Stimulated activated CD4-positive, alpha-beta T cell treated with anti-CD3 and anti-CD28 coated beads, Interleukin-4, amount 100 ng/mL, for 24 hours (primary cell): ENCODE measurements around the gene SNF8.
"Not testable (repeated sequence)": the region's sequence is repeated elsewhere in the genome, so short reads cannot be mapped to it uniquely, and the experiment has no call there.

Experiments
- DNase-seq: peaks from one replicate; pipeline ENCODE4 v3.0.0-alpha.2; 2020

Gene SNF8, protein sequence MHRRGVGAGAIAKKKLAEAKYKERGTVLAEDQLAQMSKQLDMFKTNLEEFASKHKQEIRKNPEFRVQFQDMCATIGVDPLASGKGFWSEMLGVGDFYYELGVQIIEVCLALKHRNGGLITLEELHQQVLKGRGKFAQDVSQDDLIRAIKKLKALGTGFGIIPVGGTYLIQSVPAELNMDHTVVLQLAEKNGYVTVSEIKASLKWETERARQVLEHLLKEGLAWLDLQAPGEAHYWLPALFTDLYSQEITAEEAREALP

DNA sequence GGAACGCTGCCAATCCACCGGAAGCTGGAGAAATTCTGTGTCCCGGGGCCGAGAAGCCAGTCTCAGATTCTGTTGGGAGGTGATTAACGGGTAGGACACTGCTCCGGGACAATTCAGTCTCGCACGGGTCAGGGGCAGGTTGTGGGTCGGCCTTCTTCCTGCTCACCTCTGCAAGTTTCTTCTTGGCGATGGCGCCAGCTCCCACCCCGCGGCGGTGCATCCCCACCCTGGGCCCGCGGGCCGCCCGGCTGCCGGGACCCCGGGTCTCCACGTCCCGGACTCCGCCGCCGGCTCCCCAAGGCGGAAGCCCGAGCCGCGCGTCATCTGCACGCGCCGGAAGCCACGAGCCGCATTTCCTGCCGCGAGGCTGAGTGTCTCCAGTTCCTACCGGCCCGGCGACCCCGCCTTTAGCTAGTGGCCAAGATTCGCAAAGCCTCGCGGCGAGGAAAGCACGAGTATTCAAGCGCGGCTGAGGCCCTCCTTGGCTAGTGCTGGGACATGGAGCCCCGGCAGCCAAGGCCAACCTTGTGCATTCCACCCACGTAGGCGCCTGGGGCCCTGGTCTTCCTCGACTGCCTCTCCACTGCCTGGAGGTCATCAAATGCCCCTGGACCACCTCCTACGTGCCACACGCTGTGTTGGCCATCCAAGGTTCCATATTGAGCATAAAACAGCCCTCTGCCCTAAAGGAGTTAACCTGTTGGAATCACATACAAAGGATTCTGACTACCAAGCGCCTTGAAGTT lies at the start of gene SNF8:
TSS of gene SNF8 (minus strand) at position 328 of the 746 bp plus-strand sequence. CDS start at position 220, 108 bp downstream.
- peak; percentile 92 for DNase-seq

GRCh38 chr17:48993951-48994350 lies 49.3 kb upstream of the SNF8 start:
- DNase-seq = no peak

DNA sequence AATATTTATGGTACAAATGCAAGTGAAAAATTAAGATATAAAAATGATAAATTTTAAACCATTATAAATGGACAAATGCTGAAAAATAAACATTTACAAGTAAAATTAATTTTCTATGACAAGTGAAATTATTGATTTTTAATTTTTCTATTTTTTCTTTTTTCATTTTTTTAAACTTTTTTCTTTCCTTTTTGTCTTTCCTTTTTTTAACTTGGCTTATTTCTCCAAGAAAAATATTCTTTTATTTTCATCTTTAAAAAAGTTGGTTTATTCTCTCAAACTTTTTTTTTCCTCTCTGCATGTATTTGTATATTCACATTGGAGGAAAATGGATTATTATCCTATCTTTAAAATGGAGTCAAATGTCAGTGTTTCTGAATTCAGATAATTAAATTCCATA lies 48.7 kb upstream of the SNF8 start:
- DNase-seq = no peak

- DNase-seq = no peak
Observed at GRCh38 chr17:48992444-48992843, 47.8 kb upstream of the SNF8 start.

- no peak for DNase-seq
Observed at GRCh38 chr17:48990882-48991357, 46.3 kb upstream of the SNF8 start.

- DNase-seq = no peak
Observed at GRCh38 chr17:48989100-48989499, 44.5 kb upstream of the SNF8 start.

DNA sequence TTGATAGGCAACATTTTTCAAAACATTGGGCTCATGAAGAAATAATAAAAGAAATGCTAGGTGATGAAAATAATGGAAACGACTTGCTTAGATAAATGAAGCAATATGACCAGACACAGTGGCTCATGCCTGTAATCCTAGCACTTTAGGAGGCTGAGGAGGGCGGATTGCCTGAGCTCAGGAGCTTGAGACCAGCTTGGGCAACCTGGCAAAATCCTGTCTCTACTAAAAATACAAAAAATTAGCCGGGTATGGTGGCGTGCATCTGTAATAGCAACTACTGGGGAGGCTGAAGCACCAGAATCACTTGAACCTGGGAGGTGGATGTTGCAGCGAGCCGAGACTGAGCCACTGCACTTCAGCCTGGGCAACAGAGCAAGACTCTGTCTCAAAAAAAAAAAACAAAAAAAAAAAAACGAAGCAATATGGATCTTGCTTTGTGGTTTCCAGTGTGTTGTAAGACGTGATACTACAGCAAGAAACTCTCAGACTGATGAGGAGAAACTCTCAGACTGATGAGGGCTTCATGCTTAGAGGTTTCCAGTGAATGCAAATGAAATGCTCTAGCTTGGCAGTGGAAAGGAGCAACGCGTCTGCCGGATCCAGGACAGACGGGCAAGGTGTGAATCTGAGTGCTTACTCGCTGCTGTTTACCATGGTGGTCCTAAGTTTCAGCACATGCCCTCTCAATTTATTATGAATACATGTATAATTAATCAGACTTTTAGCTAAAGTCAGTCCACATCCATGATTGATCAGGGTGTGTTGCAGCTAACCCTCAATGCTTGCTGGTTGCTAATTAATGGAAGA lies 41.0 kb upstream of the SNF8 start:
- no peak for DNase-seq

DNA sequence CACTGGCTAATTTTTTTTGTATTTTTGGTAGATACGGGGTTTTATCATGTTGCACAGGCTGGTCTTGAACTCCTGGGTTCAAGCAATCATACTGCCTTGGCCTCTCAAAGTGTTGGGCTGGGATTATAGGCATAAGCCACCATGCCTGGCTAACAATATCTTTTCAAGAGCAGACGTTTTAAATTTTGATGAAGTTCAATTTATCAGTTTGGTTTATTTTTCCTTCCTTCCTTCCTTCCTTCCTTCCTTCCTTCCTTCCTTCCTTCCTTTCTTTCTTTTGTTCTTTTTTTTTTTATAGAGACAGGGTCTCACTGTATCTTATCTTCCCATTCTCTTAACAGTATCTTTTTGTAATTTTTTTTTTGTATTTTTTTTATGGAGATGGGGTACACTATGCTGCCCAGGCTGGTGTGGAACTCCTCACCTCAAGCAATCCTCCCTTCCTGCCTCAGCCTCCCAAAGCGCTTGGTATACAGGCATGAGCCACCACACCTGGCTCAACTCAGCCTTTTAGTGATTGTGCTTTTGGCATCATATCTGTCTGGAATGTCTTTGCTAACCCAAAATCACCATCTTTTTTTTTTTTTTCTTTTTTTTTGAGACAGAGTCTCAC lies 37.4 kb upstream of the SNF8 start:
- no peak for DNase-seq

GRCh38 chr17:48973806-48974205 lies 29.2 kb upstream of the SNF8 start:
- no peak for DNase-seq

- no peak for DNase-seq
Observed at GRCh38 chr17:48972749-48973097, 28.1 kb upstream of the SNF8 start.

DNA sequence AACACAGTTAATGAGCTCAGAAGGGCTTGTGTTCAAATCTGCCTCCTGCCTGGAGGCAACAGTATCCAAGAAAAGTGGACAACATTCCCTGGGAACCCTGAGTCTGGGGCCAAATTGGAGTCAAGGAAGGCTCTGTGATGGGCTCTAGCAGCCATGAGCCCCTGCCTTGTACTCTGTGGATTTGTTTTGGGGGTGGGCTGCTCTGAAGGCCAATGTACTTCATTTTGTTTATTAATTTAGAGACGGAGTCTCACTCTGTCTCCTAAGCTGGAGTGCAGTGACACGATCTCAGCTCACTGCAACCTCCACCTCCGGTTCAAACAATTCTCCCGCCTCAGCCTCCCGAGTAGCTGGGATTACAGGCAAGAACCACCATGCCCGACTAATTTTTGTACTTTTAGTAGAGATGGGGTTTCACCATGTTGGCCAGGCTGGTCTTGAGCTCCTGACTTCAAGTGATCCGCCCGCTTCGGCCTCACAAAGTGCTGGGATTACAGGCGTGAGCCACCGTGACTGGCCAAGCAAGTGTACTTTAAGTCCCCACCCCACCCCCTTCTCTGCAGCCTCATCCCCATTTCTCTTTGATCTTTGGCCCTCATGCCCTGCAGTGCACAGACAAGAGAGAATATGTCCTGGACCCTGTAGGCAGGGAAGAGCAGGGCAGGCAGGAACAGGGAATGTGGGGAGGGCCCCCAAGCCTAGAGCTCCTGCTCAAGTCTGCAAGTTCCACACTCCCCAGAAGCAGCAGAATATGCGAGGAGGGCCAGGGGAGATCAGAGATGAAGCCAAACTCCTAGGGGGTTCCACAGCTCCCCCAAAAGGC lies 26.4 kb upstream of the SNF8 start:
- no peak for DNase-seq

DNA sequence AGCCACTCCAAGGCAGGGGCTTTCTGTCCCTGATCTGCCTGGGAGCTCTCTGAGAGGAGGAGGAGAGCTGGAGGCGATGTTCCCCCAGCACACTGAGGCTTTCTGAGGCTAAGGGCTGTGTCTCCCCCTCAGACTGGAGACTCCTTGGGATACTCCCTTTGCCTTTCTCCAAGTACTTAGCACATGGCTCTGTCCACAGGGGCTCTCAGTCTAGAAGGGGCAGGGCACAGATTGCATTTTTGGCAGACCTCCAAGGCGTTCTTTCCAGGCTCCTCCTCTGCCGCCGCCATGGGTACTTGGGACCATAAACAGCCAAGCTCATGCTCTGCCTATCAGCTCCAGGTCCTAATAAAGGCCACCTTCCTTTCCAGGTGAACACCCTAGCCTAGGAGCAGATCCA lies 25.6 kb upstream of the SNF8 start:
- DNase-seq = no peak

- no peak for DNase-seq
Observed at GRCh38 chr17:48961516-48962233, 17.0 kb upstream of the SNF8 start.

DNA sequence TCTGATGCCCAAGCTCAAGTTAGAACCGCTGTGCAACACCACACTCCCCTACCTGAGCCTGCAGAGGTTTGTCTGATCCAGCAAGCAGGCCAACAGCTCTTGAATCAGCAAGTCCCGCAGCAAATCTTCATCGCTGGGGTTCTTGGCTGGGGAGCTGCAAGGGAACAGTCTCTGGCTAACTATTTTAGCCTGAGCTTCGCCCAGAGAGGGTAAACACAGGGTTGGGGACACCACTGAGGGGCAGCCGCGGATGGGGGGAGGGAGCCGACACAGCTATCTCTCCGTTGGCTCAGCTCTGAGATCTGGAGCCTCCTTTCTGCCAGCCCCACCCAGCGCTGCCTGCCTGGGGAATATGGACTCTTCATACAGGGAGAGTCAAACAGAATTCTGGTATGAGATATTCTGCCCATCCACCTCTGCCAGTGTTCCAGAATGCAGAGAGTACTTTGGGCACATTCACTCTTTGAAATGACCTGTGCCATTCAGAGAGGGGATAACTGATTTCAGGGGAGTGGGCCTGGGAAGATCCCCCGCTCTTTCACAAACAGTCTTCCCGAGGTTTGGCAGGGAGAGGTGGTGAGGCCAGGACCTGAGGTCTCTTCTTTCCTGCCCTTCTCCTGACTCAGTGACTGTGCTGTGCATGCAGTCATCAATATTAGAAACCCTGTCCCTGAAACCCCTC lies 16.3 kb upstream of the SNF8 start:
- DNase-seq = no peak

- DNase-seq = no peak
Observed at GRCh38 chr17:48954300-48954755, 9.7 kb upstream of the SNF8 start.

DNA sequence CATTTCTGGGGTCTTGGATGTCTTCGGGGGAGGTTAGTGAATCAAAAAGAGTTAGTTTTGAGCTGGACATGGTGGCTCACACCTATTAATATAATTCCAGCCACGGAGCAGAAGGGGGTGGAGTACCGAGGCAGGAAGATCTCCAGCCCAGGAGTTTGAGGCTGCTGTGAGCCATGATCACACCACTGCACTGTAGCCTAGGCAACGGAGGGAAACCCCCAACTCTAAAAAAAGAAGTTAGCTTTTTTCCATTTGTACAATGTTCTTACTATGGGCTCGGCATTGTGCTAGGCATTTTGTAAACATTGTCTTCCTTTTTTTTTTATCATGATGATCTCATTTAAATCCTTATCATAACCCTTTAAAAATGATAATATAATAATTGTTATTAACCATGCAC lies 8.3 kb upstream of the SNF8 start:
- no peak for DNase-seq

- DNase-seq = no peak
Observed at GRCh38 chr17:48951572-48951971, 6.9 kb upstream of the SNF8 start.

GRCh38 chr17:48945261-48945651 lies 614 bp upstream of the SNF8 start:
- not testable (repeated sequence) for DNase-seq

- no peak for DNase-seq
Observed at GRCh38 chr17:48933035-48933434, 11.6 kb downstream of the SNF8 start.

- no peak for DNase-seq
Observed at GRCh38 chr17:48930435-48930873, 14.2 kb downstream of the SNF8 start.

DNA sequence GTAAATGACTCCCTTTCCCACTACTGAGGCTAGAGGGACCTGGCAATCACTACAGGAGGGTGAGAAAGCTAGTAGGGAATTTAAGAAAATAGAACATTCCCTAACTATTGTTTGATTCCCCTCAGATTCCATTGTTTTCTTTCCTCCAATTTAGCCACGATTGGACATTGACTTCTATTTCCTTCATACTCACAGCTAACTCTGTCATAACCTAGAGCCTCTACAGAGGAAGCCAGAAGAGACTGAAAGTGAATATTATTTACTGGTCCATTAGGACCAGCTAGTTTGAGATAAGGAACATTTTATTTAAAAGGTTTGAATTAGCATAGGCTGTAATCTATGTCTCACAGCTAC lies 14.9 kb downstream of the SNF8 start:
- DNase-seq = no peak
